CD4-positive, alpha-beta T cell treated with Interleukin-21 for 1 hour (primary cell): ENCODE measurements around the gene DHX34.
A peak's percentile ranks its signal among the peaks of the same experiment; 100 is the strongest.

Experiments
- DNase-seq: peaks from one replicate; pipeline ENCODE4 v3.0.0-alpha.2; 2020

The DHX34 gene

GRCh38 chr19:47419789-47420188, 70.7 kb downstream of the DHX34 start:
- no peak for DNase-seq

GRCh38 chr19:47421244-47421786, 72.2 kb downstream of the DHX34 start:
- no peak for DNase-seq

GRCh38 chr19:47421844-47422395, 72.8 kb downstream of the DHX34 start:
- DNase-seq = no peak

- no peak for DNase-seq
Observed at GRCh38 chr19:47422417-47423163, 73.5 kb downstream of the DHX34 start.

GRCh38 chr19:47423203-47423882, 74.2 kb downstream of the DHX34 start:
- no peak for DNase-seq

- DNase-seq = peak; percentile 71
Observed at GRCh38 chr19:47427241-47428176, 78.4 kb downstream of the DHX34 start.

GRCh38 chr19:47428177-47428894, 79.2 kb downstream of the DHX34 start:
- peak; percentile 91 for DNase-seq

GRCh38 chr19:47429140-47429793, 80.2 kb downstream of the DHX34 start:
- DNase-seq = no peak

GRCh38 chr19:47430041-47430802, 81.1 kb downstream of the DHX34 start:
- peak; percentile 27 for DNase-seq

- DNase-seq = no peak
Observed at GRCh38 chr19:47432091-47432490, 83.0 kb downstream of the DHX34 start.
